HFFc6 (cell line): ENCODE results near the gene NFASC. TPM values are rescaled to one million over a fixed set of nuclear protein-coding genes. Genes with fewer than 3 reads are reported as not detected.

Experiments
- DNase-seq: peaks from one replicate; pipeline ENCODE4 v3.0.0-alpha.2; 2018
- H3K27ac Mint-ChIP-seq: 2 replicates; pipeline ENCODE4 v1.8.0; 2020; ENCODE audit warnings: mild to moderate bottlenecking, mixed read lengths
- H3K27me3 Mint-ChIP-seq: 2 replicates; pipeline ENCODE4 v1.8.0; 2021; ENCODE audit warnings: mild to moderate bottlenecking, moderate library complexity, mixed read lengths; ENCODE audit not compliant: insufficient read depth
- H3K36me3 Mint-ChIP-seq: 2 replicates; pipeline ENCODE4 v1.8.0; 2021; ENCODE audit warnings: low read depth, mixed read lengths
- H3K4me1 Mint-ChIP-seq: 2 replicates; pipeline ENCODE4 v1.8.0; 2020; ENCODE audit warnings: low read depth, mixed read lengths
- H3K4me3 Mint-ChIP-seq: 2 replicates; pipeline ENCODE4 v1.8.0; 2020; ENCODE audit warnings: mild to moderate bottlenecking, moderate library complexity, mixed read lengths
- H3K9me3 Mint-ChIP-seq: 2 replicates; pipeline ENCODE4 v1.8.0; 2020; ENCODE audit warnings: mild to moderate bottlenecking, mixed read lengths
- total RNA-seq, 6 experiments: library from RNA; stranded (reverse); fragmentation: NEBNext Ultra II Directional; extraction: Animal tissue kit (Norgen Biotek cat#: 25700); gene quantifications; 2 replicates in 1 of 6; 3 replicates in 5 of 6; pipeline ENCODE4 v1.2.3, GENCODE V29; 2021
- TF ChIP-seq, protein P1 (sequence below): fragments of 200-600 bp; sonication (generic); IDR thresholded peaks from 2 replicates; pipeline ENCODE4 v1.5.0; 2021; ENCODE audit warnings: antibody characterized with exemption, mild to moderate bottlenecking

The NFASC gene
- total RNA-seq, 6 experiments from 2014 or later, result 4.7 to 11.7 (median 9.9) TPM

DNA sequence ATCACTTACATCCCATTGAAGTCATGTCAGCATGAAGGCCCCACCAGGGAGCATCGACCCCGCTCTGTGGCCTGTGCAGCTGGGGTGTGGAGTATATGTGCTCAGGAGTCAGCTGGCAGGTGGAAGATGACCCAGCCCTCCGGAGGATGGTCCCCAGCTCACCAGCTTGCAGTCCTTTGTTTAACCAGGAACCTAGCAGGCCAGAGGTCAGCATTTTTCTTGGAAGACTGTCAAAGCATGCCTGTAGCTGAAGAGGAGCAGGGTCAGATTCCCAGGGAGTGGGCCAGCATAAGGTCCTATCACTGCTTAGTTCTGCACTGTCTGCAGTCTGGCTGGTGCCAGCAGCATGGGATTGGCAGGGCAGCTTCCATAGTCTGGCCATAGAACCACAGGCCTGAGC, 12.7 kb downstream of the NFASC start:
- Mint-ChIP-seq H3K4me3 (no peak overlapping the region), H3K27me3 (peaks cover 20% of the 10 kb centered on the region), H3K36me3 (no peaks in the 10 kb centered on the region), H3K27ac (no peak overlapping the region), H3K4me1 (no peaks in the 10 kb centered on the region), H3K9me3 (no peaks in the 10 kb centered on the region)
- no peak for DNase-seq
- TF ChIP-seq, protein P1, sequence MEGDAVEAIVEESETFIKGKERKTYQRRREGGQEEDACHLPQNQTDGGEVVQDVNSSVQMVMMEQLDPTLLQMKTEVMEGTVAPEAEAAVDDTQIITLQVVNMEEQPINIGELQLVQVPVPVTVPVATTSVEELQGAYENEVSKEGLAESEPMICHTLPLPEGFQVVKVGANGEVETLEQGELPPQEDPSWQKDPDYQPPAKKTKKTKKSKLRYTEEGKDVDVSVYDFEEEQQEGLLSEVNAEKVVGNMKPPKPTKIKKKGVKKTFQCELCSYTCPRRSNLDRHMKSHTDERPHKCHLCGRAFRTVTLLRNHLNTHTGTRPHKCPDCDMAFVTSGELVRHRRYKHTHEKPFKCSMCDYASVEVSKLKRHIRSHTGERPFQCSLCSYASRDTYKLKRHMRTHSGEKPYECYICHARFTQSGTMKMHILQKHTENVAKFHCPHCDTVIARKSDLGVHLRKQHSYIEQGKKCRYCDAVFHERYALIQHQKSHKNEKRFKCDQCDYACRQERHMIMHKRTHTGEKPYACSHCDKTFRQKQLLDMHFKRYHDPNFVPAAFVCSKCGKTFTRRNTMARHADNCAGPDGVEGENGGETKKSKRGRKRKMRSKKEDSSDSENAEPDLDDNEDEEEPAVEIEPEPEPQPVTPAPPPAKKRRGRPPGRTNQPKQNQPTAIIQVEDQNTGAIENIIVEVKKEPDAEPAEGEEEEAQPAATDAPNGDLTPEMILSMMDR, result no peak

DNA sequence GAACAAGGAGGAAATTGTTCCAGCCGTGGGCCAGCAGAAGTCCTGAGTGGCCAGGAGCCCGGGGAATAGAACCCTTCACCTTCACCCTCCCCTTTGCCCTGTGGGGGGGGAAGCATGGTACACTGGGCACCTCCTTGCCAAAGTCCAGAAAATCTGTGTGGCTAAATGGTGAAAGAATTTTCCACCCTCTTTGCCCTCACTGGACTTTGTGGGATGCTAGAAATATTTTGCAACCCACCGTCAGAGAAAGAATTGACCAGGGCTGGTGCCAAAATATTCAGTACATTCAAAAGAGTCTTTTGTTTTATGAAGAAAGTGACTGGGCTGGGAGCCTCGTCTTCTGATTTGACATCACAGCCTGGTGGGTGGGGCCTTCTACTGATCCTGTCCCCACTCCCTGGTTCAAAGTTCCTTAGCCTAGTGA, 14.6 kb downstream of the NFASC start:
- Mint-ChIP-seq H3K27ac (no peak overlapping the region), H3K4me1 (no peaks in the 10 kb centered on the region), H3K27me3 (peaks cover 18% of the 10 kb centered on the region), H3K36me3 (no peaks in the 10 kb centered on the region), H3K9me3 (no peaks in the 10 kb centered on the region), H3K4me3 (no peak overlapping the region)
- TF ChIP-seq, protein P1, result no peak
- no peak for DNase-seq

DNA sequence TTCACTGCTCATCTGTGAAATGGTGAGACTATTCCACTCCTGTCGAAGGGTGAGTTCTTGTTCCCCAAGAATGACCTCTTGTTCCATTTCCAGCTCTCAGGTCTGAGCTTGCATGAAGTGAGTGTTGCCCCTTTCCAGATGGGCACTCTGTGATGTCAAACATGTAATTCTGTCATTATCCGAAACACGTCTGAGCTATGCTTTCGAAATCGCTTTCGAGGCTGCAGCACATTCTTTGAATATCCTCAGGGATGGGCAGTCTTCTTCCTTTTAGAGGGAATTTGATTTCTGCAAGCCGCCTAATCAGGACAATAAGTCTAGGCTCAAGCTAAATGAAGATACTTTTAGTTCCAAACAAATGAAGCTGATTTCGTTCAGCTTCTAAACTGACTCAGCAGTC, 15.1 kb downstream of the NFASC start:
- no peak overlapping the region for H3K27ac Mint-ChIP-seq
- TF ChIP-seq, protein P1, result no peak
- H3K36me3 Mint-ChIP-seq, result no peaks in the 10 kb centered on the region
- H3K4me1 Mint-ChIP-seq, result no peaks in the 10 kb centered on the region
- no peak for DNase-seq
- H3K9me3 Mint-ChIP-seq, result no peaks in the 10 kb centered on the region
- H3K4me3 Mint-ChIP-seq, result no peak overlapping the region
- H3K27me3 Mint-ChIP-seq, result peaks cover 15% of the 10 kb centered on the region

DNA sequence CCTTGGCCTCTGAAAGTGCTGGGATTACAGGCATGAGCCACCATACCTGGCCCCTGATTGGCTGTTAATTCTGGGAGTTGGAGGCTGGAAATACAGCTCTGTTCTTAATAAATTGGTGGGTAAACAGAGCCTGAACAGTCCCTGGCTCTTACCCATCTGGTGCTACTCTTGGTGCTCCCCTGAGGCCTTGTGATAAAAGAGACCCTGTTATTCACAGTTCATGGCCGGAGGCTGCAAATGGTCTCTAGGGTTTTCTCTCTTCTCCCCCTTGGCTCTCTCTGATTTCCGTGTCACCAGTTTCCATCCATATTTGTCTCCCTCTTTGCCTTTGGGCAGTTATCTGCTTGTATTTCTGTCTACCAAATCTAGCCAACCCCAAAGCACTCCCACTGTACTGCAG, 17.2 kb downstream of the NFASC start:
- Mint-ChIP-seq H3K4me3 (no peak overlapping the region), H3K27ac (no peak overlapping the region), H3K4me1 (0 out of 2 replicates have a peak, but pooled peaks cover 4% of the 10 kb centered on the region), H3K9me3 (no peaks in the 10 kb centered on the region), H3K27me3 (peaks cover 12% of the 10 kb centered on the region), H3K36me3 (no peaks in the 10 kb centered on the region)
- TF ChIP-seq, protein P1, result no peak
- no peak for DNase-seq

DNA sequence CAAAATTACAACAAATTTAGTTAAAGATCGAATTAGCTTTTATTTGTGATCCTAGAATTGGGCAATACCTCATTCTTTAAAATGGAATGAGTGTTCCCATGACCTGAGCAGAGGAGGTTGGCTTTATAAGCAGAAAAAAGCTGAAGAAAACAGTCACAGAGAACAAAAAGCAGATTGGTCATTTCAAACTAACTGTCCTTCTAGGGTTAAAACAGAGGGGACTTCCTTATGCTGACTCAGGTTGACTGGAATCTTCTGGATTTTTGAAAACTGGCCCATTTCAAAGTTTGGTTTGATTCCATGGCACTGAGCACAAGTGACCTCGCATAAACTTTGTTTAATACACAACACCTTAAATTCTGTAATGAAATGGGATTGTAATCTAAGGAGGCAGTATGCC, 17.6 kb downstream of the NFASC start:
- no peak for DNase-seq
- TF ChIP-seq, protein P1, result no peak
- no peaks in the 10 kb centered on the region for H3K36me3 Mint-ChIP-seq
- H3K4me1 Mint-ChIP-seq, result 0 out of 2 replicates have a peak, but pooled peaks cover 4% of the 10 kb centered on the region
- H3K27me3 Mint-ChIP-seq, result peaks cover 12% of the 10 kb centered on the region
- H3K27ac Mint-ChIP-seq, result no peak overlapping the region
- no peak overlapping the region for H3K4me3 Mint-ChIP-seq
- H3K9me3 Mint-ChIP-seq, result no peaks in the 10 kb centered on the region
